Caco-2 (cell line): ENCODE measurements around the gene KRTAP10-6. TPM values are rescaled to one million over a fixed set of nuclear protein-coding genes. Genes with fewer than 3 reads are reported as not detected.
"Not testable (repeated sequence)": the region's sequence is repeated elsewhere in the genome, so short reads cannot be mapped to it uniquely, and the experiment has no call there.

ENCODE experiments used
- BruUV-seq: library from RNA; stranded (reverse); fragments of 400-500 nt; replicated peaks from 2 replicates; lab custom pipeline; 2021; lab: Mats Ljungman, UMichigan
- CTCF ChIA-PET: fragments of 300-600 bp; sonication (Branson Sonifier 250); formaldehyde crosslinking; loops from one replicate; lab custom pipeline; 2022; ENCODE audit warnings: antibody characterized with exemption; lab: Charles Lee
- POLR2A ChIA-PET: fragments of 300-600 bp; sonication (Branson Sonifier 250); formaldehyde crosslinking; loops from one replicate; lab custom pipeline; 2022; ENCODE audit warnings: antibody characterized with exemption; lab: Charles Lee
- DNase-seq, 2 experiments: peaks; one replicate each; pipeline versions ENCODE4 v3.0.0 to v3.0.0-alpha.2; 2020 to 2022
- H3K27me3 ChIP-seq: replicated peaks from 2 replicates; pipeline ENCODE4 v1.6.0; 2011; ENCODE audit warnings: low read length; ENCODE audit not compliant: control insufficient read depth, insufficient read depth
- H3K36me3 ChIP-seq: 2 replicates; pipeline ENCODE4 v1.5.1; 2011; ENCODE audit warnings: low read length; ENCODE audit not compliant: control insufficient read depth, insufficient read depth
- H3K4me1 ChIP-seq: fragments of 250-450 bp; sonication (Bioruptor Pico); 2 replicates; pipeline ENCODE4 v1.5.1; 2020; ENCODE audit warnings: mild to moderate bottlenecking
- H3K4me3 ChIP-seq: 2 replicates; pipeline ENCODE4 v1.5.1; 2011; ENCODE audit warnings: low read depth, mild to moderate bottlenecking, control low read depth, low read length
- H3K9me3 ChIP-seq: fragments of 250-450 bp; sonication (Bioruptor Pico); 2 replicates; pipeline ENCODE4 v1.5.1; 2020; ENCODE audit warnings: mild to moderate bottlenecking, moderate library complexity
- H3K27ac Mint-ChIP-seq: one replicate; pipeline ENCODE4 v1.8.0; 2022; ENCODE audit warnings: mixed read lengths; ENCODE audit not compliant: unreplicated experiment
- H3K27me3 Mint-ChIP-seq: one replicate; pipeline ENCODE4 v1.8.0; 2022; ENCODE audit warnings: mixed read lengths; ENCODE audit not compliant: insufficient read depth, unreplicated experiment
- H3K36me3 Mint-ChIP-seq: one replicate; pipeline ENCODE4 v1.8.0; 2022; ENCODE audit warnings: mild to moderate bottlenecking, mixed read lengths; ENCODE audit not compliant: insufficient read depth, unreplicated experiment
- H3K4me1 Mint-ChIP-seq: one replicate; pipeline ENCODE4 v1.8.0; 2022; ENCODE audit warnings: low read depth, mixed read lengths; ENCODE audit not compliant: unreplicated experiment
- H3K4me3 Mint-ChIP-seq: one replicate; pipeline ENCODE4 v1.8.0; 2022; ENCODE audit warnings: mild to moderate bottlenecking, moderate library complexity, mixed read lengths; ENCODE audit not compliant: unreplicated experiment
- H3K9me3 Mint-ChIP-seq: one replicate; pipeline ENCODE4 v1.8.0; 2022; ENCODE audit warnings: mixed read lengths; ENCODE audit not compliant: unreplicated experiment
- CTCF ChIP-seq, 2 experiments: fragments of 200-600 bp in 1 of 2; IDR thresholded peaks; 1 replicate in 1 of 2; 2 replicates in 1 of 2; pipeline versions ENCODE4 v1.5.1 to v1.8.0; 2011 to 2022; ENCODE audit warnings: antibody characterized with exemption in 1 of 2, control low read depth in 1 of 2, inconsistent platforms in 1 of 2, low read depth in 1 of 2, low read length in 1 of 2, mild to moderate bottlenecking in 1 of 2, moderate library complexity in 1 of 2; ENCODE audit not compliant: insufficient read depth in 1 of 2, severe bottlenecking in 1 of 2, unreplicated experiment in 1 of 2
- intact Hi-C: fragments of 100-400 bp; cut with micrococcal nuclease; formaldehyde crosslinking; loops from one replicate; pipeline ENCODE4 v1.10.0; 2022; ENCODE audit not compliant: unreplicated experiment
- total RNA-seq: library from RNA; stranded (reverse); gene quantifications from 2 replicates; pipeline ENCODE4 v1.2.3, GENCODE V29; 2022

Gene KRTAP10-6
- total RNA-seq, 1 experiment from 2014 or later = not detected

- no peak overlapping the region for H3K4me3 ChIP-seq
- ChIA-PET CTCF (no interaction called here), POLR2A (no interaction called here)
- H3K4me3 Mint-ChIP-seq = no peak overlapping the region
- no TSS peak for BruUV-seq
- no peaks in the 10 kb centered on the region for H3K36me3 ChIP-seq
- peaks cover 50% of the 10 kb centered on the region for H3K9me3 Mint-ChIP-seq
- DNase-seq = no peak
- no peaks in the 10 kb centered on the region for H3K4me1 ChIP-seq
- H3K36me3 Mint-ChIP-seq = peaks cover 5% of the 10 kb centered on the region
- no peak overlapping the region for H3K27ac Mint-ChIP-seq
- no peaks in the 10 kb centered on the region for H3K27me3 Mint-ChIP-seq
- peaks cover 5% of the 10 kb centered on the region for H3K9me3 ChIP-seq
- H3K4me1 Mint-ChIP-seq = peaks cover 8% of the 10 kb centered on the region
- no peaks in the 10 kb centered on the region for H3K27me3 ChIP-seq
- no peak for TF ChIP-seq CTCF (IDR thresholded peaks at IDR 0.05; ENCODE audit: insufficient read depth in 1 of 2, low read depth in 1 of 2, low read length in 1 of 2, severe bottlenecking in 1 of 2, unreplicated experiment in 1 of 2)
- intact Hi-C loops = no loop called here
Measured at GRCh38 chr21:44576025-44576420, 16.3 kb downstream of the KRTAP10-6 start.

GRCh38 chr21:44575307-44576024 lies 16.8 kb downstream of the KRTAP10-6 start:
- CTCF ChIA-PET = no interaction called here
- BruUV-seq = no TSS peak
- H3K4me1 ChIP-seq = no peaks in the 10 kb centered on the region
- Mint-ChIP-seq H3K4me1 (peaks cover 8% of the 10 kb centered on the region), H3K27ac (no peak overlapping the region), H3K27me3 (no peaks in the 10 kb centered on the region), H3K36me3 (peaks cover 5% of the 10 kb centered on the region), H3K9me3 (peaks cover 51% of the 10 kb centered on the region), H3K4me3 (no peak overlapping the region)
- no peak for TF ChIP-seq CTCF (IDR thresholded peaks at IDR 0.05; ENCODE audit: insufficient read depth in 1 of 2, low read depth in 1 of 2, low read length in 1 of 2, severe bottlenecking in 1 of 2, unreplicated experiment in 1 of 2)
- DNase-seq = no peak
- intact Hi-C loops = no loop called here
- no peak overlapping the region for H3K4me3 ChIP-seq
- H3K9me3 ChIP-seq = peaks cover 6% of the 10 kb centered on the region; the same call in 1 of the 2 replicates
- no peaks in the 10 kb centered on the region for H3K27me3 ChIP-seq
- POLR2A ChIA-PET = no interaction called here
- H3K36me3 ChIP-seq = no peaks in the 10 kb centered on the region

- no TSS peak for BruUV-seq
- H3K27ac Mint-ChIP-seq = no peak overlapping the region
- Histone ChIP-seq H3K4me1 (no peaks in the 10 kb centered on the region), H3K4me3 (no peak overlapping the region; the same call in 1 of the 2 replicates), H3K9me3 (peaks cover 7% of the 10 kb centered on the region; the same call in 1 of the 2 replicates), H3K27me3 (no peaks in the 10 kb centered on the region), H3K36me3 (no peaks in the 10 kb centered on the region)
- H3K9me3 Mint-ChIP-seq = peaks cover 48% of the 10 kb centered on the region
- peaks cover 8% of the 10 kb centered on the region for H3K4me1 Mint-ChIP-seq
- DNase-seq = peak in 1 of 2 experiments; percentile 32
- intact Hi-C loops = no loop called here
- peaks cover under 1% of the 10 kb centered on the region for H3K36me3 Mint-ChIP-seq
- no peak for TF ChIP-seq CTCF (IDR thresholded peaks at IDR 0.05; ENCODE audit: insufficient read depth in 1 of 2, low read depth in 1 of 2, low read length in 1 of 2, severe bottlenecking in 1 of 2, unreplicated experiment in 1 of 2)
- peak overlapping the region; percentile 47 for H3K4me3 Mint-ChIP-seq
- POLR2A ChIA-PET = no interaction called here
- CTCF ChIA-PET = no interaction called here
- H3K27me3 Mint-ChIP-seq = no peaks in the 10 kb centered on the region
Measured at GRCh38 chr21:44574457-44575306, 17.6 kb downstream of the KRTAP10-6 start.

GRCh38 chr21:44573630-44574456 lies 18.5 kb downstream of the KRTAP10-6 start, which contains the start of gene KRTAP10-4:
KRTAP10-4 (plus strand) TSS chr21:44573729; CDS start chr21:44573759, 30 bp downstream.
- CTCF ChIA-PET, H3K27ac Mint-ChIP-seq, H3K27me3 Mint-ChIP-seq, H3K4me1 ChIP-seq, BruUV-seq, H3K4me3 ChIP-seq, H3K36me3 Mint-ChIP-seq, H3K36me3 ChIP-seq, H3K9me3 ChIP-seq, H3K4me3 Mint-ChIP-seq, DNase-seq, H3K27me3 ChIP-seq, POLR2A ChIA-PET, intact Hi-C loops, H3K4me1 Mint-ChIP-seq: not testable (repeated sequence)
- peaks cover 43% of the 10 kb centered on the region for H3K9me3 Mint-ChIP-seq
